GM18526 (cell line): Measurements from ENCODE around the gene XIST.

Source experiments
- POLR2A ChIP-seq: IDR thresholded peaks from 3 replicates; pipeline ENCODE4 v1.6.1; 2011; ENCODE audit not compliant: insufficient read length; ENCODE audit errors: extremely low read depth

The XIST gene

DNA sequence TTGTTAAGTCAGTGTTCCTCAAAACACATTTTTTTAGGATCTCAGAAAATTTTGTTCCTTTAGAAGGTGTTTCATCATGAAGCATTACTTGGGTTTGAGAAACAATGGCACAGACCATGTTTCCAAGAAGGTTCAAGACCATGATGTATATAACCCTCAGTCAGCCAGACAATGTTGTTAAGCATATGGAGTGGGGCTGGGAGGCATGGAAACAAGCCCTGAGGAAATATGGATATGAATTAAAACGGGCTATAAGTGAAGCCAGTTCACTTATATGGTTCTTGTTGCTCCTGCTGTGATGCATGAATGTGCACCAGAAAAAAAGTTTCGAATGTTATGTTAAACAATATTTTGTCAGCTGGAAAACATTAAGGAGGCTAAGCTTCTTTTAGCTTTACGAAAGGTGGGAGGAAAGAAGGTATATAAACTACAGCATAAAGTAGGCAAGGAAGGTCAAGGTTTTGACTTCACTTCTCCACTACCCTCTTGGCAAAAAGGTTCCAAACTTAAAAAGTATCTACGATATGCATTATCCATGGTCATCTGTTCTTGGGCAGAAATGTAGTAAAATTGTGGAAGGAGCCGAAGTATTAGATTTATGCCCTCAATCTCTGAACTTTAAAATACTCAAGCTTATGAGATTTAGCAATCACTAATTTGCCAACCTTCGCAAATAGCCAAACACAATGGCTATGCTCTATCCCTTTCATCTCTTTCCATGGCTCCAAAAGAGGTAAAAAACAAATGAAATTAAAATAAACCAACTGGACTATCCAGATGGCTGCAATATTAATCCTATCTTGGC is 12.2 kb downstream of the XIST start:
- no peak for TF ChIP-seq POLR2A

GRCh38 chrX:73839152-73839551 is 13.4 kb downstream of the XIST start:
- TF ChIP-seq POLR2A, result no peak

GRCh38 chrX:73838123-73838522 is 14.4 kb downstream of the XIST start:
- TF ChIP-seq POLR2A, result no peak

DNA sequence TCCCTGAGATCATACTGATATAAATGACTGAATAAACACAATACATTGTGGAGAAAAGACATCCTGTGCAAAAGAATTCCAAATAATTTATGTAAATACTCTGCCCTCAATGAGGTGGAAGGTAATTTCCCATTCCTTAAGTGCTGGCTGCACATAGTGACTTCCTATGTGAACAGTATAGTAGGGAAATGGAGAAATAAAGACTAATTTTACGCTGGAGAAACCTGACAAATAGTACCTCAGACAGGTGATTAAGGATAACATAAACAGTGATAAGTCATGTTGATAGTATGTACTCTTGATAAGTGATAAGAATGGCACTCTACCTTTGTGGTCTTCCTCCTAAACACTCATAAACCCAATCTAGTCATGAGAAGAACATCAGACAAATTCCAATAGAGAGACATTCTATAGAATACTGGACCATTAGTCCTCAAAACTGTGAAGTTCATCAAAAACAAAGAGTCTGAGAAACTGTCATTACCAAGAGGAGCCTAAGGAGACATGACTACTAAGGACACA is 15.5 kb downstream of the XIST start:
- no peak for TF ChIP-seq POLR2A

DNA sequence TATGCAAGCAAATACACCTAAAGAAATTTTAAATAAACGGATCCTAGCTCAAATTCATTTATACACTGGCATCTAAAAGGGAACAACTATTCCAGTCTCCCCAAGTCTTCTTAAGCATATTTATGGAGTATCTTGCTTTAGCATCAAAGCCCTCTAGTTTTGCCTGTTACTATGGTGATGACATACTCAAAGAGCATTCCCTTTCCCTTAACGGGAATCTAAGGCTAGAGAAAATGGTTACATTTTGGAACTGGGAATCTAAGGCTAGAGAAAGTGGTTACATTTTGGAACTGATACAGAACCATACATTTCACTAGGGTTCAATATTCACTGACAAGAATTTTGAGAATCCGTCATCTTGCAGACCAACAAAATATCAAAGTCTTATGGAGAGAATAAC is 18.3 kb downstream of the XIST start:
- TF ChIP-seq POLR2A, result no peak

DNA sequence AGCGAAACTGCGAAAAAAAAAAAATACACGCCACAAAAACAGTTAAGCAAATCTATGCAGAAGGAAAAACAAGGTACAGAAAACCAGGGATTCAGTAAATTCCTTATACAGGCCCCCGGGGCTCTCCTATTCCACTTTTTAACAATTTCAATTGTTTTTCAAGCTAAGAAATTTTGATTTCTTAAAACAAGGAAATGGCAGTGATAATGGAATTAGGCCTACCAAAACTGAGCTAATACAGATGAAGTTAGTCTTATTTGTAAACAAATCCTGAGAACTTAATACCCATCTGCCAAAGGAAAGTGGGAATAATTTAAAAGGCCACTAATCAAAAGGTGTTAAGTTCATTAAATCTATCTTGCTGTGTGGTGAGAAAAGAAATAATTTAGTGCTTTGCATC is 20.2 kb downstream of the XIST start:
- TF ChIP-seq POLR2A, result no peak

- TF ChIP-seq POLR2A, result no peak
Observed at GRCh38 chrX:73831500-73831899, 21.0 kb downstream of the XIST start.

- TF ChIP-seq POLR2A, result no peak
Observed at GRCh38 chrX:73830489-73831414, 21.8 kb downstream of the XIST start.

DNA sequence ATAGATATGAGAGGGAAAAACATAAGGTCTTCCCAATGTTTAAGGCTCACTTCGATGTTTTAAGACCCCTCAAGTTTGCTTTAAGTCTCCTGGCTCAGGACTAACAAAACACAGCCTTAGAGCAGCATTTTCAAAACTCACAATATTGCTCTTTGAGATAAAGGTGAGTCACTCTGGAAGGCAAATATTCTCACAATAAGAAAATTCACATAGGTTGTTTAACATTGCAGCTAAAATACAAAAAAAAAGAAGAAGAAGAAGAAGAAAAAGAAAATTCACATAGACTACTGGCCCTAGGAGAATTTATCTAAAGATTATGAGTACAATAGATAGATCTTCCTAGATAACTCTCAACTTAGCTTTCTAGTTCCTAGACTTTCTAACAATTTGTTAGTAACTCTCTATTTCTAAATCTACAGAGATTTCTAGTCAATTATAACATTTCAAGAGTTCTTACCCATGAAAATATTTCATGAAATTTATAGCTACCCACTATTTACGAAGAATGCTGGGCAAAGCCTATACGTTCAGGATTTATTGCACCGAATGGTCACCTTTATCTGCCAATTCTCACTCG is 22.5 kb downstream of the XIST start:
- TF ChIP-seq POLR2A, result no peak

DNA sequence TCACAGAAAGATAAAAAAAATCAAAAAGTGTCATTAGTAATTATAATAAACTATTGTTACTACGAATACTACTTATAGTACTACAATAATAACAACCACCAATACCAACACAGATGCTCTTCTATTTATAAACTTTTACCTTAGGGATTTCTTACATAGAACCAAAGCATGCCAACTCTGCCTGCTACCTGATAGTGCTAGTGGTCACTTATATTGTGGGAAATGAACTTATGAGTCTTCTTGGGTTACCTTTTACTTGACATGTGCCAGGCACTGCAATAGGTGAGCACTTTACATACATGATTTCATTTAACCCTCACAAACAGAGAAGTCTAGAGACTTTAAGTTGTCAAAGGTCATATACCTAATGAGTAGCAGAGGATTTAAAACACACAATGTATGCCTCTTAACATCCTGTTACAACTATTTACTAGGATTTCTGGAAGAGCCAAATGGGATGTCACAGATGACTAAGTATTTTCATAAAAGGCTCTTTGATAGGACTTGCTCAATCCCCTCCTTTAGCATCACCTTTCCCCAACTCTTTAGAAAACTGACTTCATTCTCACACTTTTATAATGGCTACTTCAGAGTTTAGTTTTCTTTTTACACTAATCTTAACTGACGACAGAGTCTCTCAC is 24.3 kb downstream of the XIST start:
- no peak for TF ChIP-seq POLR2A

- TF ChIP-seq POLR2A, result no peak
Observed at GRCh38 chrX:73827406-73827805, 25.1 kb downstream of the XIST start.

GRCh38 chrX:73826996-73827395 is 25.5 kb downstream of the XIST start:
- TF ChIP-seq POLR2A, result no peak

DNA sequence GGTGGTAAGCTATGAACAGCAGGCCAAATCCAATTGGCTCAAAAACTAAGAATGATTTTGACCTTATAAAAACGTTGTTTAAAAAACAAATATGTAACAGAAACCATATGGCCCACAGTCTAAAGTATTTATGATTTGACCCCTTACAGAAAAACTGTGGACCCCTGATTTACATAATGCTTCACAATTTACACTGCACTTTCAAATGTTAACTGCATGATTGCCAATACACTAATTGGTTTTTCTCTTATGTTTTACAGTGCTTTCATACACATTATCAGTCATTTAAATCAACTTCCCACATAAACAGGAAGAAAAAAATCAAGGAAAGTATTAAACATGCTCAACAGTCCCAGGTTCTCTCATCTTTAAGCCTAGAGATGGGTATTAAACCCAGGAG is 26.9 kb downstream of the XIST start:
- TF ChIP-seq POLR2A, result no peak

DNA sequence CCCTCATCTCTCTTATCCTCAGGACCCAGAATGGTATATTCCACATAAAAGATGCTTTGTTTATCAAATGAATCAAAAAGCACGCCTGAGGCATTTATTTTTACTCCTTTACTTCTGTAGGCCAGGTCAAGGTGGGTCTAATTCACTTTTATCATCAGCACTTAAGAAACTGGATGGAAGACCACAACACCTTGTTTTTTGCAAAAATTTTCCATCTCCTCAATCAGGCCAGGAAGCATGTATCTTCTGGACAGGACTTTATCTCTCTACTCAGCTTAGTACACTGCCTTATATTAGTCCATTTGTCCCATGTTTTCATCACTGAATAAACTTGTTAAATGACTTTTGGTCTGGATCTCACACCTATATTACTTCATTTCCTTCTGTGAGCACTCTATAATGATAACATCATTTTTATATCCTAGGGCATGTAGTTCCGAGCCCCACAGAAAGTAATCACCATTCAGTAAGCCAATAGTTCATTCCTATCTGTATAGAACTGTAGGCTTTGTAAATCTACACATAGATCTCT is 29.0 kb downstream of the XIST start:
- TF ChIP-seq POLR2A, result no peak

DNA sequence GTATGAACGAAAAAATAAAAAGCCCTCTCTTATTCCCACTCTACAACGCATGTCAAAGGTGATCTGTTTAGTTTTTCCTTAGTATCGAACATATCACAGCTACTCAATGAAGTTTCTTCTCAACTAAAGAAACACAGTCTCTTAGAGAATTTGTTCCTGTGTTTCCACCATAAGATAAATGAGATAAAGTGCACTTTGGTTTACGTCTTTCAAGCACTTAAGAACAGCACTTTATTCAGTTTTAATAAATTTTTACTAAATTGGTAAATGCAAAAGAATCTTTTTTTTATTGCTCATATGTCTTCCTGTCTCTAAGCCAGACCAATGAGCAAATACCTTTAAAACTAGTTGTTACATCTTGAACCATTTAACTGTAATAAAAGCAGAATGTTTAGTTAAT is 29.7 kb downstream of the XIST start:
- TF ChIP-seq POLR2A, result no peak
